BJ (cell line): ENCODE data around the gene SPNS2. TPM values are rescaled to one million over a fixed set of nuclear protein-coding genes. Genes with fewer than 3 reads are reported as not detected.

ENCODE experiments used
- CTCF ChIA-PET: fragments of 350-600 bp; formaldehyde crosslinking; extraction: SDS; loops from one replicate; lab custom pipeline; 2021; ENCODE audit warnings: antibody characterized with exemption, inconsistent platforms; lab: Yijun Ruan, JAX
- POLR2A ChIA-PET: fragments of 300-600 bp; sonication (Branson Sonifier 250); formaldehyde crosslinking; extraction: SDS; loops from one replicate; lab custom pipeline; 2021; ENCODE audit warnings: antibody characterized with exemption; lab: Charles Lee
- DNase-seq: peaks from one replicate; pipeline ENCODE4 v3.0.0-alpha.2; 2011; ENCODE audit warnings: low read depth
- H3K27me3 ChIP-seq: 2 replicates; pipeline ENCODE4 v1.6.0; 2011; ENCODE audit warnings: low read length; ENCODE audit not compliant: control insufficient read depth, insufficient read depth
- H3K36me3 ChIP-seq: 2 replicates; pipeline ENCODE4 v1.5.1; 2011; ENCODE audit warnings: low read length; ENCODE audit not compliant: control insufficient read depth, insufficient read depth
- H3K4me3 ChIP-seq: 2 replicates; pipeline ENCODE4 v1.5.1; 2011; ENCODE audit warnings: low read depth, mild to moderate bottlenecking, control low read depth, low read length
- CTCF ChIP-seq: IDR thresholded peaks from 2 replicates; pipeline ENCODE4 v1.5.1; 2011; ENCODE audit warnings: low read depth, mild to moderate bottlenecking, control low read depth, inconsistent platforms, low read length, moderate library complexity; ENCODE audit not compliant: insufficient read depth
- polyA plus RNA-seq: library from polyadenylated mRNA; depleted of rRNA; stranded (reverse); fragments of >200 nt; gene quantifications from 2 replicates; pipeline ENCODE4 v1.2.3, GENCODE V29; 2011

SPNS2 gene
- polyA plus RNA-seq, 1 experiment, result not detected

DNA sequence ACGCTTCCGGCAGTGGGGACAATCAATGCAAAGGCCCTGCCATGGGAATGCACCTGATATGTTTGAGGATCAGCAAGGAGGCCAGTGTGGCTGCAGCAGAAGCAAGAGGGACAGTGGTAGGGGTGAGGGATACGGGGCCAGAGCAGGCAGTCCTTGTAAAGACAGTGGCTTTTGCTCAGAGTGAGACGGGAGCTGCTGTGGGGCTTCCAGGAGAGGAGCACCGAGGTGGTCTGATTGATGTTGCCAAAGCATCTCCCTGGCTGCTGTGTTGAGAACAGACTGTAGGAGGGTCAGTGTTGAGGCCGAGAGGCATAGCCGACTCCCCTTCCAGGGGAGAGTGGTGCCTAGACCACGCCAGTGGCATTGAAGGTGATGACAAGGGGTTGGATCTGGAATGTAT, 11.4 kb upstream of the SPNS2 start:
- Histone ChIP-seq H3K36me3 (no peaks in the 10 kb centered on the region), H3K4me3 (no peak overlapping the region), H3K27me3 (peaks cover 1% of the 10 kb centered on the region; the same call in 1 of the 2 replicates)
- POLR2A ChIA-PET, result no interaction called here
- DNase-seq, result no peak
- TF ChIP-seq CTCF, result no peak
- CTCF ChIA-PET, result no interaction called here

DNA sequence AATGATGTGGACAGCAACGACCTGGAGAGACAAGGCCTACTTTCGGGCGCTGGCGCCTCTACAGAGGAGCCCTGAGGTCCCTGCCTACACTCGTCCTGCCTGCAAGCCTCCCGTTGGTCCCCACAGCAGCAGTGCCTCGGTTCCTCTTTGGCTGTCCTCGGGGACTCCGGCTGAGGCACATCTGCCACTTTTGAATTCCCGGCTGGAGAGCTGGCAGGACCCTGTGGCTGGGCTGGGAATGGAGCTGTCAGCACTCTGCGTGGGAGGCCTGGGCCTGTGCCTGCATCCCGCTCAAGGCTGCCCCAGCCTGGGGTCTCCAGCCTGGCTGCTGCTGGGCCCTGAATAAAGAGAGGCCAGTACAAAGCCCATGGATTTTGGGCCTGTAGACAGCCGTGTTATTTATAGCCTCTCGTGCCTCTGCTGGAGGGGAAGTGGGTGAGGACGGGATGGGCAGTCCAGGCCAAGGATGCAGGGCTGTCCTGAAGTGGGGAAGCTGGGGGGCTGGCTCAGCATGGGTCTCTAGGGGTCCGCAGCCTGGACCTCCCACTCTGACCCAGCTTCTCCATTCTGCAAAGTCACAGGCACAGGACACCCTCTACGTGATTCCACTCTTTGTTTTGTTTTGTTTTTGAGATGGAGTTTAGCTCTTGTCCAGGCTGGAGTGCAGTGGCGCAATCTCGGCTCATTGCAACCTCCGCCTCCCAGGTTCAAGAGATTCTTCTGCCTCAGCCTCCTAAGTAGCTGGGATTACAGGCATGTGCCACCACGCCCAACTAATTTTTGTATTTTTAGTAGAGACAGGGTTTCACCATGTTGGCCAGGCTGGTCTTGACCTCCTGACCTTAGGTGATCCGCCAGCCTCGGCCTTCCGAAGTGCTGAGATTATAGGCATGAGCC, 10.6 kb upstream of the SPNS2 start:
- CTCF ChIA-PET, result interaction anchor here (1.2 kb wide), 1 partner anchor 9 kb away, joined by 3 read pairs; no protein-coding TSS in a partner anchor
- no peaks in the 10 kb centered on the region for H3K27me3 ChIP-seq
- no peak for DNase-seq
- TF ChIP-seq CTCF, result no peak
- POLR2A ChIA-PET, result no interaction called here
- H3K4me3 ChIP-seq, result no peak overlapping the region
- H3K36me3 ChIP-seq, result no peaks in the 10 kb centered on the region

DNA sequence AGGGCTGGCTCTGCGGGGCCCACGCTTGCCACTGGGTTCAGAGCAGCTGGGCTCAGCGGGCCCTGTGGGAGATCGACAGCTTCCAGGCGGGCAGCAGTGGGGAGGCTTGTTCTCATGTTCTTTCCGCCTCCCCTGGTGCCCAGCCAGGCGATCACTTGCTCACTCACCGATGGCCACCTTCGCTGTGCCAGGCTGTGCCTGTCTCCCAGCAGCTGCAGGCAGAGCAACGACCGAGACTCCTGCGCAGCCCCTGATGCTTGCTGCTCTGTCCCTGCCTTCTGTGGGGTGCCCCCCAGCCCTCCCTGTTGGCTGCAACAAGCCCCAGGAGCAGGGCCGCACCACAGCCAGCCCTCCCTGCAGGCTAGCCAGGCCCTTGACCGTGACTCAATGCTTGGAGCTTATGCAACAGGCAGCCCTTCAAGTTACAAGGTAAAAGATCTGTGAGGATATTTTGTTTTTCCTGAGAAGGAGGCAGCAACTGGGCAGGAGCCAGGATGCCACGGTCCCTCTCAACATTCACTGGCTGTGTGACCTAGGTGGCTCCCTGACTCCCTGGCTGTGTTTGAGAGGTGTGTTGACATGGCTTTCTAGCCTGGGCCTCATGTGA, 9.6 kb upstream of the SPNS2 start:
- DNase-seq, result no peak
- ChIA-PET CTCF (interaction anchor here (1.2 kb wide), 1 partner anchor 8 kb away, joined by 3 read pairs; no protein-coding TSS in a partner anchor), POLR2A (no interaction called here)
- H3K36me3 ChIP-seq, result no peaks in the 10 kb centered on the region
- no peaks in the 10 kb centered on the region for H3K27me3 ChIP-seq
- TF ChIP-seq CTCF, result no peak
- no peak overlapping the region for H3K4me3 ChIP-seq

DNA sequence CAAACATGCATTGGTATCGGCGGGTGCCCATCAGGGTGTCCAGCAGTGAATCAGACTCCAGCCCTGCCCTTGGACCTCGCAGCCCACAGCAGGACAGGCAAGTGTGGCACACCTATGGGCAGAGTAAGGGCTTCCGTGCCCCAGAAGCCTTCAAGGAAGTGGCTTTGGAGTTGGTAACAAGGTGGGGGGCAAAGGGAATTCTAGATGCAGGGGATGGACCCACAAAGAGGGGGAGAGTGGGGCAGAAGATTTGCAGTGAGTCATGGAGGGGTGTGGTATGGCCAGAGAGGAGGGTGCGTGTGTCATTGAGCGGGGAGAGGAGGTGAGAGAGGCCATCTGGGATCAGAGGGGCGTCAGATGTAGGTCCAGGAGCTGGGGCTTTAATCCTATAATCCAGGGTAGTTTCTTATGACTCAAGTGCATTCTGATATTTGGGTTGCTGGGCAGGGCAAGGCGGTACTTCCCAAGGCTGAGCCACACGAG, 8.5 kb upstream of the SPNS2 start:
- Histone ChIP-seq H3K27me3 (no peaks in the 10 kb centered on the region), H3K4me3 (no peak overlapping the region), H3K36me3 (no peaks in the 10 kb centered on the region)
- no peak for TF ChIP-seq CTCF
- ChIA-PET CTCF (no interaction called here), POLR2A (no interaction called here)
- no peak for DNase-seq

DNA sequence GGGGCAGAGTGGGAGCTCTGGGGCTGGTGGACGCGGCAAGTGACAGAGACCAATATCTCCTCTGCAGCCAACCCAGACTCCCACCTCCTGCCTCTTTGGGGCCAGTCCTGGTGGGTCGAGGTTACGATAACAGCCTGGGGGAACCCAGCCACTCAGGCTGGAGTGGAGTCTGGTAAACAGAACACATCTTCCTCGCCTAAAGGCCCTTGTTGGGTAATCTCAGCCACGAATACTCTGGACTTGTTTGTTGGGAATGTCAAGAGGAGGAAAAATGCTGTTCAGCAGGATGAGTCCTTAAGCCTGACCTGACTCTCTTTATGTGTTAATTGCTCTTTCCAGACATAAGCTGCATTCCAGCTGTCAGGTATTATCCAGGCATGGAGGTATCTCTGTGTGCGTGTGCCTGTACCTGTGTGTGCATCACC, 8.0 kb upstream of the SPNS2 start:
- TF ChIP-seq CTCF, result no peak
- ChIA-PET POLR2A (no interaction called here), CTCF (interaction anchor here (1.1 kb wide), 1 partner anchor 12 kb away, joined by 3 read pairs; no protein-coding TSS in a partner anchor)
- Histone ChIP-seq H3K4me3 (no peak overlapping the region), H3K27me3 (no peaks in the 10 kb centered on the region; the same call in 1 of the 2 replicates), H3K36me3 (no peaks in the 10 kb centered on the region)
- DNase-seq, result no peak
